Right atrium auricular region (tissue), 2 donors: ENCODE measurements around the gene EYA2. TPM values are rescaled to one million over a fixed set of nuclear protein-coding genes. Genes with fewer than 3 reads are reported as not detected.

Experiments used
- DNase-seq: peaks from one replicate; pipeline ENCODE4 v3.0.0-alpha.2; 2019; ENCODE audit warnings: low spot score
- H3K27ac ChIP-seq, 2 donors: fragments of 200-600 bp; sonication (generic); 1 replicate in 1 of 2; 2 replicates in 1 of 2; pipeline ENCODE4 v1.5.1; 2016 to 2019
- H3K27me3 ChIP-seq, 2 donors: fragments of 200-600 bp; sonication (generic); one replicate each; pipeline versions ENCODE4 v1.5.1 to v1.6.0; 2017 to 2019
- H3K36me3 ChIP-seq: fragments of 200-600 bp; sonication (generic); one replicate; pipeline ENCODE4 v1.5.1; 2016
- H3K4me1 ChIP-seq, 2 donors: fragments of 200-600 bp; sonication (generic); one replicate each; pipeline versions ENCODE4 v1.5.1 to v1.6.0; 2017 to 2019
- H3K4me3 ChIP-seq, 2 donors: fragments of 200-600 bp; sonication (generic); 1 replicate in 1 of 2; 2 replicates in 1 of 2; pipeline ENCODE4 v1.5.1; 2017 to 2019; ENCODE audit warnings: mild to moderate bottlenecking in 1 of 2, moderate library complexity in 1 of 2
- H3K9me3 ChIP-seq, 2 donors: fragments of 200-600 bp; sonication (generic); one replicate each; pipeline ENCODE4 v1.5.1; 2019
- CTCF ChIP-seq, 2 donors: fragments of 200-600 bp; sonication (generic); IDR thresholded peaks; one replicate each; pipeline ENCODE4 v1.5.1; 2019; ENCODE audit warnings: antibody characterized with exemption in 2 of 2
- total RNA-seq, 2 donors: library from RNA; depleted of rRNA; stranded (reverse); fragments of >200 nt; gene quantifications; one replicate each; pipeline ENCODE4 v1.1.0, GENCODE V29; 2016

Gene EYA2
- 1 to 10 TPM in 1 of 2 donors, under 1 TPM in 1; 0.30 to 2.6 TPM for total RNA-seq

- Histone ChIP-seq H3K27me3 (no peaks in the 10 kb centered on the region), H3K27ac (peak within 1 kb of the TSS in 1 of 2 donors; percentile 42)
- TF ChIP-seq CTCF (IDR thresholded peaks at IDR 0.05), result no peak
Measured at GRCh38 chr20:46894579-46894958, at the start of gene EYA2. Gene EYA2 (plus strand): TSS chr20:46894843. CDS start chr20:46990011, 95,168 bp downstream.

GRCh38 chr20:46844965-46845364 lies 49.7 kb upstream of the EYA2 start:
- TF ChIP-seq CTCF (IDR thresholded peaks at IDR 0.05), result no peak
- Histone ChIP-seq H3K9me3 (no peaks in the 10 kb centered on the region), H3K27ac (no peak overlapping the region), H3K4me1 (no peaks in the 10 kb centered on the region), H3K4me3 (no peak overlapping the region), H3K27me3 (no peaks in the 10 kb centered on the region), H3K36me3 (no peaks in the 10 kb centered on the region)
- DNase-seq, result no peak

More at GRCh38 chr20:46894579-46894958, at the start of gene EYA2:
- Histone ChIP-seq H3K9me3 (peaks cover 0 to 13% of the 10 kb centered on the region in 2 donors), H3K4me1 (peaks cover 0 to 10% of the 10 kb centered on the region in 2 donors), H3K4me3 (peak within 1 kb of the TSS; percentile 36 to 51), H3K36me3 (no peaks in the 10 kb centered on the region)
- DNase-seq, result no peak

GRCh38 chr20:46849269-46849668 lies 45.4 kb upstream of the EYA2 start:
- no peaks in the 10 kb centered on the region for H3K36me3 ChIP-seq
- TF ChIP-seq CTCF (IDR thresholded peaks at IDR 0.05), result no peak
- H3K27ac ChIP-seq, result no peak overlapping the region
- H3K9me3 ChIP-seq, result no peaks in the 10 kb centered on the region
- H3K27me3 ChIP-seq, result no peaks in the 10 kb centered on the region
- no peak for DNase-seq
- no peaks in the 10 kb centered on the region for H3K4me1 ChIP-seq
- no peak overlapping the region for H3K4me3 ChIP-seq

GRCh38 chr20:46849751-46850150 lies 44.9 kb upstream of the EYA2 start:
- no peaks in the 10 kb centered on the region for H3K4me1 ChIP-seq
- no peaks in the 10 kb centered on the region for H3K36me3 ChIP-seq
- no peak overlapping the region for H3K27ac ChIP-seq
- no peak for TF ChIP-seq CTCF (IDR thresholded peaks at IDR 0.05)
- DNase-seq, result no peak
- H3K4me3 ChIP-seq, result no peak overlapping the region
- no peaks in the 10 kb centered on the region for H3K9me3 ChIP-seq
- H3K27me3 ChIP-seq, result no peaks in the 10 kb centered on the region

GRCh38 chr20:46850416-46850815 lies 44.2 kb upstream of the EYA2 start:
- Histone ChIP-seq H3K4me1 (no peaks in the 10 kb centered on the region), H3K27ac (no peak overlapping the region), H3K27me3 (no peaks in the 10 kb centered on the region), H3K4me3 (no peak overlapping the region), H3K36me3 (no peaks in the 10 kb centered on the region), H3K9me3 (no peaks in the 10 kb centered on the region)
- DNase-seq, result no peak
- TF ChIP-seq CTCF (IDR thresholded peaks at IDR 0.05), result no peak

GRCh38 chr20:46850896-46851295 lies 43.7 kb upstream of the EYA2 start:
- H3K27me3 ChIP-seq, result no peaks in the 10 kb centered on the region
- H3K27ac ChIP-seq, result no peak overlapping the region
- no peaks in the 10 kb centered on the region for H3K9me3 ChIP-seq
- no peaks in the 10 kb centered on the region for H3K4me1 ChIP-seq
- H3K36me3 ChIP-seq, result no peaks in the 10 kb centered on the region
- H3K4me3 ChIP-seq, result no peak overlapping the region
- no peak for TF ChIP-seq CTCF (IDR thresholded peaks at IDR 0.05)
- no peak for DNase-seq
